ENCODE results near the gene CCR5. TPM values are rescaled to one million over a fixed set of nuclear protein-coding genes. Genes with fewer than 3 reads are reported as not detected.

The CCR5 gene
- total and polyA plus RNA-seq, 2 of the 8 experiments (the other 6 are each of a cell fraction or from before 2014, with no cell fraction given): not detected

DNA sequence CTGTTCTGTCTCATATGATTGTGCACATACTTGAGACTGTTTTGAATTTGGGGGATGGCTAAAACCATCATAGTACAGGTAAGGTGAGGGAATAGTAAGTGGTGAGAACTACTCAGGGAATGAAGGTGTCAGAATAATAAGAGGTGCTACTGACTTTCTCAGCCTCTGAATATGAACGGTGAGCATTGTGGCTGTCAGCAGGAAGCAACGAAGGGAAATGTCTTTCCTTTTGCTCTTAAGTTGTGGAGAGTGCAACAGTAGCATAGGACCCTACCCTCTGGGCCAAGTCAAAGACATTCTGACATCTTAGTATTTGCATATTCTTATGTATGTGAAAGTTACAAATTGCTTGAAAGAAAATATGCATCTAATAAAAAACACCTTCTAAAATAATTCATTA, 5.1 kb downstream of the CCR5 start:
- no peak overlapping the region for H4K91ac ChIP-seq (replicated peaks; ENCODE audit: insufficient read length, low read length)
- H3K23ac ChIP-seq (ENCODE audit: insufficient read length): no peak overlapping the region
- H3K4me2 ChIP-seq (ENCODE audit: insufficient read depth in 1 of 2, low read depth in 2 of 2, low read length in 2 of 2): no peak overlapping the region
- no peaks in the 10 kb centered on the region for H4K20me1 ChIP-seq (replicated peaks in 1 of 2; ENCODE audit: control insufficient read depth in 1 of 2, insufficient read depth in 2 of 2, low read length in 2 of 2)
- no peaks in the 10 kb centered on the region for H3K79me1 ChIP-seq (ENCODE audit: low read depth, low read length)
- FAIRE-seq: no peak
- H3K27ac ChIP-seq (ENCODE audit: low read depth, low read length): no peak overlapping the region
- WGBS, 2 experiments (ENCODE audit: extremely low coverage in 1 of 2, insufficient coverage in 1 of 2, insufficient read length in 1 of 2, insufficient replicate concordance in 2 of 2, low coverage in 1 of 2, low lambda C conversion rate in 2 of 2, missing lambda C conversion rate in 1 of 2): 33% methylated on average over 2 of the region's 2 CpGs; no CpG with 5 or more reads in 1 of the 2 experiments
- H3K9ac ChIP-seq (replicated peaks in 1 of 4; ENCODE audit: extremely low read depth in 1 of 4, low read depth in 3 of 4, low read length in 3 of 4): no peak overlapping the region
- H3K14ac ChIP-seq (ENCODE audit: insufficient read length): no peak overlapping the region
- no peaks in the 10 kb centered on the region for H3K27me3 ChIP-seq (replicated peaks in 1 of 4; ENCODE audit: control insufficient read depth in 3 of 4, extremely low read depth in 1 of 4, insufficient read depth in 3 of 4, low read length in 3 of 4)
- DNase-seq (ENCODE audit: low read depth in 1 of 2, low spot score in 2 of 2): no peak
- H2AK5ac ChIP-seq (ENCODE audit: low read depth, low read length): no peak overlapping the region
- no peak overlapping the region for H2AFZ ChIP-seq (ENCODE audit: low read length)
- H4K5ac ChIP-seq (ENCODE audit: insufficient read length, low read depth, low read length): no peak overlapping the region
- no peak for TF ChIP-seq NANOG (IDR thresholded peaks at IDR 0.05; ENCODE audit: insufficient read depth, low read depth, low read length, poor library complexity, severe bottlenecking)
- TF ChIP-seq POLR2A (IDR thresholded peaks at IDR 0.05; ENCODE audit: control extremely low read depth in 1 of 2, low read depth in 2 of 2, low read length in 2 of 2): no peak
- TF ChIP-seq, protein P1, sequence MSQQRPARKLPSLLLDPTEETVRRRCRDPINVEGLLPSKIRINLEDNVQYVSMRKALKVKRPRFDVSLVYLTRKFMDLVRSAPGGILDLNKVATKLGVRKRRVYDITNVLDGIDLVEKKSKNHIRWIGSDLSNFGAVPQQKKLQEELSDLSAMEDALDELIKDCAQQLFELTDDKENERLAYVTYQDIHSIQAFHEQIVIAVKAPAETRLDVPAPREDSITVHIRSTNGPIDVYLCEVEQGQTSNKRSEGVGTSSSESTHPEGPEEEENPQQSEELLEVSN (IDR thresholded peaks at IDR 0.05): no peak
- TF ChIP-seq FOSL1 (IDR thresholded peaks at IDR 0.05; ENCODE audit: insufficient read depth, low read depth, low read length): no peak
- no peak for TF ChIP-seq NRF1 (IDR thresholded peaks at IDR 0.05; ENCODE audit: low read depth, low read length)
- H3K18ac ChIP-seq (ENCODE audit: extremely low read depth, low read length): no peak overlapping the region
- peaks cover 1 to 12% (median 6%) of the 10 kb centered on the region in 4 experiments; a peak in 6 of 7 replicates for H3K4me1 ChIP-seq (replicated peaks in 1 of 4; ENCODE audit: control insufficient read depth in 3 of 4, insufficient read depth in 4 of 4, low read length in 3 of 4)
- no peaks in the 10 kb centered on the region for H3K36me3 ChIP-seq (ENCODE audit: control insufficient read depth in 2 of 4, insufficient read depth in 4 of 4, low read length in 3 of 4)
- no peak overlapping the region for H3K4me3 ChIP-seq (ENCODE audit: extremely low read depth in 1 of 4, insufficient read depth in 2 of 4, low read depth in 3 of 4, low read length in 4 of 4)
- H2BK15ac ChIP-seq (ENCODE audit: low read length): no peak overlapping the region
- H2BK12ac ChIP-seq (ENCODE audit: low read depth, low read length): no peak overlapping the region
- H3K79me2 ChIP-seq (ENCODE audit: control insufficient read depth in 1 of 2, insufficient read depth in 2 of 2, low read length in 2 of 2): no peaks in the 10 kb centered on the region
- no peaks in the 10 kb centered on the region for H3K23me2 ChIP-seq (ENCODE audit: low read depth, low read length)
- no peak overlapping the region for H2BK5ac ChIP-seq (ENCODE audit: low read depth, low read length)
- H3K56ac ChIP-seq (replicated peaks; ENCODE audit: insufficient read length, low read depth, low read length): no peak overlapping the region
- ChIA-PET POLR2A (ENCODE audit: partially characterized antibody) (no interaction called here), CTCF (ENCODE audit: partially characterized antibody) (interaction anchor here (12.9 kb wide), 1 partner anchor 160 kb away, joined by 164 read pairs; no protein-coding TSS in a partner anchor)
- no peak overlapping the region for H2BK120ac ChIP-seq (replicated peaks; ENCODE audit: low read depth, low read length)
- H3K4ac ChIP-seq (replicated peaks; ENCODE audit: insufficient read length, low read depth, low read length): no peak overlapping the region
- no peak overlapping the region for H4K8ac ChIP-seq (ENCODE audit: extremely low read depth, insufficient read depth, low read length)
- no peaks in the 10 kb centered on the region for H3K9me3 ChIP-seq (ENCODE audit: insufficient read depth in 2 of 2, low read depth in 1 of 2, low read length in 1 of 2)
- H2BK20ac ChIP-seq (ENCODE audit: low read length): no peak overlapping the region
